IPS-11a (cell line): ENCODE results near the gene FANCL.
A peak's percentile ranks its signal among the peaks of the same experiment; 100 is the strongest.
"Not testable (repeated sequence)": the region's sequence is repeated elsewhere in the genome, so short reads cannot be mapped to it uniquely, and the experiment has no call there.

ENCODE experiments used
- H3K4me3 ChIP-seq: one replicate; pipeline ENCODE4 v1.5.1; 2013; ENCODE audit warnings: low read depth, low read length, control low read depth

Gene FANCL

GRCh38 chr2:58240670-58241545, at the start of gene FANCL:
Gene FANCL (minus strand): TSS chr2:58241325. CDS start chr2:58241313, 12 bp downstream.
- H3K4me3 ChIP-seq: peak within 1 kb of the TSS; percentile 84

- H3K4me3 ChIP-seq: no peak overlapping the region
These were observed 47.9 kb upstream of the FANCL start for GRCh38 chr2:58289029-58289428.

- H3K4me3 ChIP-seq: no peak overlapping the region
These were observed 42.8 kb upstream of the FANCL start for GRCh38 chr2:58283931-58284330.

- H3K4me3 ChIP-seq: not testable (repeated sequence)
These were observed 34.0 kb upstream of the FANCL start for GRCh38 chr2:58275144-58275543.

- H3K4me3 ChIP-seq: no peak overlapping the region
These were observed 30.7 kb upstream of the FANCL start for GRCh38 chr2:58271826-58272225.

GRCh38 chr2:58268685-58269084, 27.6 kb upstream of the FANCL start:
- no peak overlapping the region for H3K4me3 ChIP-seq

- no peak overlapping the region for H3K4me3 ChIP-seq
These were observed 25.1 kb upstream of the FANCL start for GRCh38 chr2:58266211-58266610.

- H3K4me3 ChIP-seq: no peak overlapping the region
These were observed 20.1 kb upstream of the FANCL start for GRCh38 chr2:58261209-58261608.

GRCh38 chr2:58258456-58258855, 17.3 kb upstream of the FANCL start:
- H3K4me3 ChIP-seq: not testable (repeated sequence)

- not testable (repeated sequence) for H3K4me3 ChIP-seq
These were observed 10.4 kb upstream of the FANCL start for GRCh38 chr2:58251331-58252201.

- no peak overlapping the region for H3K4me3 ChIP-seq
These were observed 380 bp upstream of the FANCL start for GRCh38 chr2:58241546-58241864.

GRCh38 chr2:58239243-58239925, 1.7 kb downstream of the FANCL start:
- no peak overlapping the region for H3K4me3 ChIP-seq

- no peak overlapping the region for H3K4me3 ChIP-seq
These were observed 3.4 kb downstream of the FANCL start for GRCh38 chr2:58237741-58238140.

GRCh38 chr2:58235984-58236383, 5.1 kb downstream of the FANCL start:
- H3K4me3 ChIP-seq: no peak overlapping the region

- H3K4me3 ChIP-seq: no peak overlapping the region
These were observed 6.0 kb downstream of the FANCL start for GRCh38 chr2:58235170-58235569.

- H3K4me3 ChIP-seq: no peak overlapping the region
These were observed 12.8 kb downstream of the FANCL start for GRCh38 chr2:58228299-58228698.

- no peak overlapping the region for H3K4me3 ChIP-seq
These were observed 13.8 kb downstream of the FANCL start for GRCh38 chr2:58227171-58227917.

GRCh38 chr2:58221909-58222308, 19.2 kb downstream of the FANCL start:
- H3K4me3 ChIP-seq: no peak overlapping the region

GRCh38 chr2:58215429-58215828, 25.7 kb downstream of the FANCL start:
- H3K4me3 ChIP-seq: no peak overlapping the region

- not testable (repeated sequence) for H3K4me3 ChIP-seq
These were observed 30.1 kb downstream of the FANCL start for GRCh38 chr2:58210951-58211568.
